ENCODE measurements around the gene UNC5C.

GRCh38 chr4:95522682-95523530 lies 25.9 kb downstream of the UNC5C start:
- TF ChIP-seq CTCF (IDR thresholded peaks at IDR 0.05) (no peak), EP300 (IDR thresholded peaks at IDR 0.05) (no peak)

Data from tibial nerve (tissue), 4 donors.